HG02763 (cell line): ENCODE data around the gene GGTLC1.

Experiments used
- ATAC-seq: cut with Tn5 transposase; IDR thresholded peaks from one replicate; pipeline ENCODE4 v1.9.1; 2021; ENCODE audit warnings: mild to moderate bottlenecking, moderate library complexity; ENCODE audit not compliant: unreplicated experiment

Gene GGTLC1

GRCh38 chr20:23988561-23988960, at the start of gene GGTLC1:
Gene GGTLC1 (minus strand): TSS chr20:23988779. CDS start chr20:23986611, 2,168 bp downstream.
- no peak for ATAC-seq

DNA sequence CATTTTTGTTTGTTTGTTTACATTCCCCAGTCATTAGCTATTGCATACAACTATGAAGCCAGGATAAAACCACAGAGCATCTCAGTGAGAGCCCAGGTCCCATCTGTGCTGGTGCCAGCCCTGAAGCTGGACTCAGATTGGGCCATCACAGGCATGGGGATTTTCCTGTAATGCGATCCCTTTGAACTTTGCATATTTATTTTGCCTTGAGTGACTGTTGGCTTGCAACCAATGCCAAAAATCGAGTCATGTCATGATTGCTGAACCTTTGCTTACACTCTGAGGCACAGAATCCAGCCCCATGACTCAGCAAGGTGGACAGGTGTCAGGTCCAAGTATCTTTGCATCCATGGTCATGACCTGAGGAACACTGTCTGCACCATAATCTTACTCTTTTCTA, 46.2 kb upstream of the GGTLC1 start:
- no peak for ATAC-seq

DNA sequence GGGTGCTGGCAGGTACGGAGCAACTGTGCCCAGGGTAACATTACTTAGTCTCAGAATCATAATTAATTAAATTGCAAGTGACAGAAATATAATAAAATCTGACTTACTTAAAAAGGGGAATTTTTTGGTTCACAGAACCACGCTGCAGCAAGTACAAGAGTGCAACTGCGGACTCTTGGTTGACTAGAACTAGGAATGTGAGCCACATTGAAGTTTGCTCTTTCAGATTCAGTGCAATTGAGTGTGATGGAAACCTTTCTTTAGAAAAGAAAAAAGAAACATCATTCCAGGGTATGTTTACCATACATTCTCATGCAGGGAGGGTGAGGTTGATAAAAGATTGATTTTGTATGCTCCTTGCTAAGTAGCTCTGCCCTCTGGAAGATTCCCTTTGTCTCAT, 45.0 kb upstream of the GGTLC1 start:
- no peak for ATAC-seq

DNA sequence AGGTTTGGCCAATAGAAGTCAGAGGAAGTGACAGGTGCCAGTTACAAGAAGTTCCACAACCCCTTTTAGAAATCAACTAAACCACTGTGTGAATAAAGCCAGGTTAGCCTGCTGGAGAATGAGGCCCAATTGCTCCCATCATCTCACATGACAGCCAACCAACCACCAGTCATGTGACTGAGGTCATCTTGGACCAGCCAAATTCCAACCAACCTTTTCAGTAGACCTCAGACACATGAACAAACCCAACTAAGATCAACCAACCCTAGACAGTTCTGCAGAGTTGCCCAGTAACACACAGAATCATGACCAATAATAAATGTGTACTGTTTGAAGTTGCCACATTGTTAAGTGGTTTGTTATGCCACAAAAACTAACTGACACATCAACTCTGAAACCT, 44.6 kb upstream of the GGTLC1 start:
- ATAC-seq = no peak

DNA sequence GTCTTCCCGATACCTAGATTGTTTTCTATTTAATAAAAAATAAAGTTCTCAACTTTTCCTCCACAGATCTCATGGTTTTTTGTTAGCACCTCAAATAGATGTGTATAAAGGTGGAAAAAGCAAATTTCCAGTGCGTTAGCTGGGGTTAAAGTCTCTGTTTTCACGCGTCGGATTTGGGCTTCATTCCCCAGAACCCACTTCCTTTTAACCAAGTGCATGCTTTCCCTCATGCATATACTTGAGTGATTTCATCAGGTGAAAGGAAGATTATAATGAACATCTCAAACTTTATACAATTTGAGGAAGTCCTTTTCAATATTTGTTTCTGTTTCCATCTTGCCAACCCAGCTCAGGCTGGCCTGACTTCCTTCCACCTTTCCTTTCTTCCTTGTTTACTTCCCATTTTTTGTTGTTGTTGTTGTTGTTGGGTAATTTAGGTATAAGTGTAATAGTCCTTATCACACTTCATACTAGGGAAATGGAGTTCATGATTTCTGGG, 43.9 kb upstream of the GGTLC1 start:
- ATAC-seq = no peak

- ATAC-seq = peak; percentile 50
Observed at GRCh38 chr20:24027229-24027628, 38.6 kb upstream of the GGTLC1 start.

GRCh38 chr20:24022621-24023180, 34.1 kb upstream of the GGTLC1 start:
- no peak for ATAC-seq

DNA sequence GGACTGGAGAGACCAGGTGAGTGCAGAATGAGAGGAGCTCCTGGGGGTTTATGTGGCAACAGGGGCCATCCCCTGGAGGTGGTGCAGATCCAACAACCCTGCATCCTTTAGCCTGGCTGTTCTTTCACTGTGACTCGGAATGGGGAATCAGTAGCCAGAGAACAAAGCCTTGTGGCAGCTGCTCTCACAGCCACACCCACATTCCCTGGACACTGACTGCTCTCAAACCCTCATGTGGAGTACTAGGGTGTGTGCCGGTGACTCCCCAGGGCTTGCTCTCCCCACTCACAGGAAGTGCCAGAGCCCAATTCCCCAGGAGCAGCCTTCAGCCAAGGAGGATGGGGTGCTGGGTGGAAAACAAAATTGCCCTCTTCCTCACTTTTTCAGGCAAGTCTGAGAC, 30.2 kb upstream of the GGTLC1 start:
- ATAC-seq = no peak

DNA sequence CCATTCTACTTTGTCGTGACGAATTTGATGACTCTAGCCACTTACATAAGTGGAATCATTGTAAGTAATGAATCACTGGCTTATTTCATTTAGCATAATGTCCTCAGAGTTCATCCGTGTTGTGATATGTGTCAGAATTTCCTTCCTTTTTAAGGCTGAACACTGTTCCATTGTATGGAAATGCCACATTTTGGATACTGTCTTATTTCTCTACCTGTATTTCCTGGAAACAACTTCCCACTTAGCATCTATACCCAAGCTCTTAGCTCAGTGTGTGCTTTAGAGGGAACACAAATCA, 28.8 kb upstream of the GGTLC1 start:
- no peak for ATAC-seq

GRCh38 chr20:24016607-24017457, 28.3 kb upstream of the GGTLC1 start:
- no peak for ATAC-seq

- no peak for ATAC-seq
Observed at GRCh38 chr20:24013953-24014352, 25.4 kb upstream of the GGTLC1 start.

- no peak for ATAC-seq
Observed at GRCh38 chr20:24011282-24011681, 22.7 kb upstream of the GGTLC1 start.

- ATAC-seq = no peak
Observed at GRCh38 chr20:24007758-24008157, 19.2 kb upstream of the GGTLC1 start.

DNA sequence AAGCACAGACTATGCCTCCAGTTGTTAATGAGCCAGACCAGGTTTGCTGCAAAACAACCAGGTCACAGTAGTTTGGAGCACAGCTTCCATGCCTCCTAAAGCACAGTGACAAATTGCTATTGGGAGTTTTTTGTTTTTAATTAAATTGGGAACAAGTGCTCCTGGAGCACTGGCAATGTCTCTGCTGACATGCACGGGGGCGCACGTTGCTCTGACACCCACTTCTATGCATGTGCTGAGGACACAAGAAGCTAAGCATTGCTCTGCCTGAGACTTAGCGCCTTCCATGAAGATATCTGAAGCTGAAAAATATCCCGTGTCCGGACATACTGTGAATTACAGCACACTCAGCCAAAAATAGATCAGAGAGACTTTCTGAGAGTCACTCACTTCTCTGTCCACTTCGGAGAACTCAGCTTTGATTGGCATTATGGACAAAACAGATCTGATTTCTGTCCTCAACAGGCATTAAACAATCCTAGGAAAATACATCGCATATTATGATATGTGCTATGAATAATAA, 18.6 kb upstream of the GGTLC1 start:
- no peak for ATAC-seq

- no peak for ATAC-seq
Observed at GRCh38 chr20:24006626-24007025, 18.0 kb upstream of the GGTLC1 start.

DNA sequence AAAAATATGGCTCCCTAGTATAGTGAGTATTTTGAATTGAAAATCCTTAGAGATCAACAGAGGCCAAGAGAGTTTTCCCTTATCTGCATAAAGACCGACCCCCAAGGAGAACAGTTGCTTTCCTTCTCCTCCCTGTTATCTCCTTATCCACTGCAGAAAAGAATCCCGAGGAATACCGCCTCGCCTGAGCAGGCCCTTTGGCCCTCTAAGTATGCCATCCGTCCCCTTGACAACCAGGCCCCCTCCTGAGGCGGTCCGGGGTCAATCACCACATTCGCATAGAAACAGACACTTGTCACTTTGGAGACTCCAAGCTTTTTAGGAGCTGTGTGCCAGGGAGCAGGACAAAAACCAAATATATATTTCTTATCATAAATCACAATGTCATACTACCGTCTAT, 15.9 kb upstream of the GGTLC1 start:
- no peak for ATAC-seq

DNA sequence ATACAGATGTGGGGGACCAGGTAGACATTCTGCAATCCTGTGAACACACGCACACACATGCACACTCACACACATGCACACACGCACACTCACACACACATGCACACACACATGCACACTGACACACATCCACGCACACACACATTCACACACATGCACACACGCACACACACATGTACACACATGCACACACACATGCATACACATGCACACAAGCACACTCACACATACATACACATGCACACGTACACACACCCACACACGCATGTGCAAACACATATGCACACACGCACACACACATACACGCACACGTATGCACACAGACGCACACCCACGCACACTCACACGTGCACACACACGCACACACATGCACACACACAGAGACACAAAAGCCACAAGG, 14.3 kb upstream of the GGTLC1 start:
- no peak for ATAC-seq

DNA sequence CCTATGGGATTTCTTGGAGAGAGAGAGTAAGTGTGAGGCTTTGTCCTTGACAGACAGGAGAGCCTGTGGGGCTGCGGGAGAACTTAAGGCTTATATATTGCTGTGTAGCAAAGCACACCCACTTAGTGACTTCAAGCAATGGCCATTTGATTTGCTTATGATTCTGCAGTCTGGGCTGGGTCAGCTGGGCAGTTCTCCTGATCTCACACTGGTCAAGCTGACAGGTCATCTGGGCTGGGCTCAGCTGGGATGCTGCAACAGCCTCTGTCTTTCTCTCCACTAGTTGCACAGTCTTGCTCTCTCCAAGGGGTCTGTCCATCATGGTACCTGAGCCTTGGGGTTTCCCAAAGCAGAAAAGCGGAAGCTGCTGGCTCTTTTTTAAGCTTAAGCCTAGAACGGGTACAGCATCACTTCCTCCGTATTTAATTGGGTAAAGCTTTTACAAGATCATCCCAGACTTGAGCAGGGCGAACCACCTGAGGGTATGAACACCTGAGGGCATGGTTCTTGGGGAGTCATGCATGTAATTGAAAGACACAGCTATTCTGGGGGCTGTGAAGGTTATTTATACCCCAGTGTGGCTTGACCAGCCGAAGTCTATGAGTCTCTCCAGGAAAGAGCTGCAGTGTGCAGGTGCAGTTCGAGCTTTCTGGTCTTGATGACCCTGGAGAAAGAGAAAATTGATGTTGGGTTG, 13.3 kb upstream of the GGTLC1 start:
- ATAC-seq = no peak

DNA sequence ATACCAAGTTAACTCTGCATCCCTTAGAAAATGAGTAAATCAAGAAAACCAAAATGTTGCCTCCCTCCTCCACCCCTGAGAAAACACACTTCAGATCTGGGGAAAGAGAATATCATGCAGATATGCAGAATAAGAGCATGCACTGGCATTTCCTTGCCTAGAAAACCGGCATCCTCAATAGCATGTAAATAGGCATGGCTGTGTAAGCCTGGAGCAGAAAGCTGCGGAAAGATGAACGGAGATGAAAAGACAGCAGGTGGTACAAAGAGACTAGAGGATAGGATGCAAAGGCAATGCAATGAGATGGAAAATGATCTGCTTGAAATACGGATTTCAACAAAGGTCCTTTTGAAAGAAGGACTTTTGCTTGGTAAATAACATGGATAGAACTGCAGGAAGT, 10.3 kb upstream of the GGTLC1 start:
- ATAC-seq = no peak

GRCh38 chr20:23998392-23998791, 9.8 kb upstream of the GGTLC1 start:
- no peak for ATAC-seq

DNA sequence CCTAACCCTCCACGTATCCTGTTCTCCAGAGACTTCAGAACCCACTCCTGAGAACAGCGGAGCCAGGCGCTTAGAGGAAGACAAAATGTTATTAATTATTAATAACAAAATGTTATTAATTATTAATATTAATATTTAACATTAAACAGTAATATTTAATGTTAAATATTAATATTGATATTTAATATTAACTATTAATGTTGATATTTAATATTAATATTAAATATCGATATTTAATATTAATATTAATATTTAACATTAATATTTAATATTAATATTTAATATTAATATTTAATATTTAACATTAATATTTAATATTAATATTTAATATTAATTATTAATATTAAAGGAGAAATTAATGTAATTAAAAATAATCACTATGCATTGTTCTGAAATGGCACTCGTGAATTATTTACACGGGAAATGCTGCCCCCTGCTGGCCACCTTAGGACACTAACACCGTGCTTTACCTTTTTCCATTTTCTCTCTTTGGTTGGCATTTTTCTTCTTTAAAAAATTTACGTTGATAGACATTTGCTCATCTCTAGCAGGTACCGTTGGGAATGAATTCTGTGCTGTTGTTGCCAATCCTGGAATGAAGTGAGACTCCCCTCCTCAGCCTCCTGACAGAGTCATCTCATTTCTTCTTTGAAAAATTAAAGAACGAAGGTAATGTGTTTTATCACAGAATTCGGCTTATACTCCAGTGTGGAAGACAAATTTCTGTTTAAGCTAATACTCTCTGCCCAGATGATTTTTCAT, 7.5 kb upstream of the GGTLC1 start:
- ATAC-seq = no peak
